T-cell (primary cell): Measurements from ENCODE around the gene KAT7. TPM values are rescaled to one million over a fixed set of nuclear protein-coding genes. Genes with fewer than 3 reads are reported as not detected.
"Not testable (repeated sequence)": the region's sequence is repeated elsewhere in the genome, so short reads cannot be mapped to it uniquely, and the experiment has no call there.

Experiments
- ATAC-seq, 4 experiments: fragments of 200-7000 bp in 3 of 4; fragments of 150-1000 bp in 1 of 4; cut with Tn5 transposase; replicated peaks in 1 of 4; 1 replicate in 3 of 4; 2 replicates in 1 of 4; pipeline ENCODE4 v1.10.0; 2021; ENCODE audit warnings: moderate library complexity in 3 of 4, mild to moderate bottlenecking in 2 of 4, moderate number of reproducible peaks in 1 of 4
- CTCF ChIA-PET, 2 donors: fragments of 300-600 bp; sonication (Branson Sonifier 250); formaldehyde crosslinking; loops; one replicate each; lab custom pipeline; 2022; ENCODE audit warnings: antibody characterized with exemption in 2 of 2; lab: Charles Lee
- POLR2A ChIA-PET, 2 donors: fragments of 300-600 bp; sonication (Branson Sonifier 250); formaldehyde crosslinking; loops; one replicate each; lab custom pipeline; 2022; ENCODE audit warnings: antibody characterized with exemption in 2 of 2; lab: Charles Lee
- DNase-seq, 35 experiments: peaks; one replicate each; pipeline versions ENCODE4 v3.0.0 to v3.0.0-alpha.2; 2013 to 2023
- H3K27ac ChIP-seq: one replicate; pipeline ENCODE4 v1.5.1; 2013; ENCODE audit warnings: low read length
- H3K27me3 ChIP-seq, 2 experiments: replicated peaks in 1 of 2; 1 replicate in 1 of 2; 2 replicates in 1 of 2; pipeline versions ENCODE4 v1.6.1 to v1.7.0; 2013; ENCODE audit warnings: low read length in 1 of 2, mixed read lengths in 1 of 2; ENCODE audit not compliant: control insufficient read depth in 2 of 2, insufficient read depth in 2 of 2; ENCODE audit errors: extremely low read depth in 1 of 2
- H3K36me3 ChIP-seq, 2 donors: 1 replicate in 1 of 2; 2 replicates in 1 of 2; pipeline versions ENCODE4 v1.6.1 to v1.7.0; 2013; ENCODE audit warnings: low read length in 1 of 2; ENCODE audit not compliant: control insufficient read depth in 2 of 2, insufficient read depth in 1 of 2; ENCODE audit errors: extremely low read depth in 1 of 2
- H3K4me1 ChIP-seq, 2 experiments: 1 replicate in 1 of 2; 2 replicates in 1 of 2; pipeline versions ENCODE4 v1.6.1 to v1.7.0; 2013; ENCODE audit warnings: low read length in 2 of 2, mixed read lengths in 1 of 2; ENCODE audit not compliant: insufficient read depth in 2 of 2, control insufficient read depth in 1 of 2; ENCODE audit errors: extremely low read depth in 1 of 2
- H3K4me3 ChIP-seq, 2 donors: 1 replicate in 1 of 2; 2 replicates in 1 of 2; pipeline versions ENCODE4 v1.5.1 to v1.7.0; 2013; ENCODE audit warnings: mild to moderate bottlenecking in 2 of 2, low read length in 1 of 2, moderate library complexity in 1 of 2; ENCODE audit not compliant: control insufficient read depth in 1 of 2; ENCODE audit errors: extremely low read depth in 1 of 2
- H3K9me3 ChIP-seq: 2 replicates; pipeline ENCODE4 v1.7.0; 2013
- H3K27ac Mint-ChIP-seq, 2 donors: one replicate each; pipeline ENCODE4 v1.8.0; 2020 to 2021; ENCODE audit warnings: mild to moderate bottlenecking in 2 of 2, mixed read lengths in 2 of 2
- H3K27me3 Mint-ChIP-seq, 2 donors: one replicate each; pipeline ENCODE4 v1.8.0; 2021 to 2022; ENCODE audit warnings: mixed read lengths in 2 of 2
- H3K36me3 Mint-ChIP-seq: one replicate; pipeline ENCODE4 v1.8.0; 2021; ENCODE audit warnings: mixed read lengths
- H3K4me1 Mint-ChIP-seq, 3 donors: one replicate each; pipeline ENCODE4 v1.8.0; 2020 to 2022; ENCODE audit warnings: mixed read lengths in 3 of 3, mild to moderate bottlenecking in 1 of 3
- H3K4me3 Mint-ChIP-seq, 3 donors: one replicate each; pipeline ENCODE4 v1.8.0; 2020 to 2022; ENCODE audit warnings: mild to moderate bottlenecking in 3 of 3, mixed read lengths in 3 of 3, moderate library complexity in 3 of 3
- H3K9me3 Mint-ChIP-seq, 3 donors: one replicate each; pipeline ENCODE4 v1.8.0; 2020 to 2022; ENCODE audit warnings: mixed read lengths in 3 of 3
- WGBS: methylation state at CpG from one replicate; pipeline ENCODE4 v1.1.5; 2013; ENCODE audit warnings: missing lambda C conversion rate; ENCODE audit not compliant: insufficient coverage; 5-methylcytosine and 5-hydroxymethylcytosine counted together
- total RNA-seq, 35 experiments: library from RNA in 6 of 35; stranded (reverse) in 6 of 35; fragments of 120-200 nt in 1 of 35; gene quantifications; one replicate each; pipeline versions ENCODE4 v1.2.1 to v1.2.4 and lab custom pipeline; 2013 to 2026

The KAT7 gene
- total RNA-seq, 5 donors from 2014 or later (not counting 1 experiment from before 2014, with no cell fraction given), result 96.8 to 197 (median 99.7) TPM

DNA sequence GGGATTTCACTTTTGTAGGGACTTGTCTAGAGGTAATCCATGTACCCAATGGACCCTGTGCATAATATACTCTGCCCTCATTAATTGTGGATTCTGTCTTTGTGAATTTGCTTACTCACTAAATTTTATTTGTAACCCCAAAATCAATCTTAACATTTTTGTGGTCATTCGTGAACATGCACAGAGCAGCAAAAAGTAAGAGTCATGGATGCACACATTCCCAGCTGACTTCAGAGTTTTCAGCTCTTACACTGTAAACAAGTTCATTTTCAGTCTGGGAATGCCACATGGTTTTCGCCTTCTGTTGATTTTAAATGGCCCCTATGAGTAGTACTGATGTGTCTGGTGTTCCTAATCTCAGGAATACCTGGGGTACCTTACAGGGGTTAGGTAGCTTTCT lies 35.1 kb downstream of the KAT7 start:
- H3K4me1 Mint-ChIP-seq, result peaks cover 31 to 40% (median 31%) of the 10 kb centered on the region in 3 donors
- ChIA-PET POLR2A (no interaction called here), CTCF (no interaction called here)
- Histone ChIP-seq H3K4me3 (no peak overlapping the region), H3K4me1 (peaks cover 32 to 35% of the 10 kb centered on the region in 2 experiments), H3K27me3 (no peaks in the 10 kb centered on the region), H3K9me3 (no peaks in the 10 kb centered on the region), H3K27ac (no peak overlapping the region), H3K36me3 (peaks cover 8 to 80% of the 10 kb centered on the region in 2 donors)
- H3K27me3 Mint-ChIP-seq, result no peaks in the 10 kb centered on the region
- ATAC-seq (no peak), DNase-seq (no peak)
- WGBS, result 100% methylated on average over 1 of the region's 2 CpGs
- H3K4me3 Mint-ChIP-seq, result no peak overlapping the region
- H3K36me3 Mint-ChIP-seq, result peaks cover 68% of the 10 kb centered on the region
- H3K27ac Mint-ChIP-seq, result no peak overlapping the region
- no peaks in the 10 kb centered on the region for H3K9me3 Mint-ChIP-seq

DNA sequence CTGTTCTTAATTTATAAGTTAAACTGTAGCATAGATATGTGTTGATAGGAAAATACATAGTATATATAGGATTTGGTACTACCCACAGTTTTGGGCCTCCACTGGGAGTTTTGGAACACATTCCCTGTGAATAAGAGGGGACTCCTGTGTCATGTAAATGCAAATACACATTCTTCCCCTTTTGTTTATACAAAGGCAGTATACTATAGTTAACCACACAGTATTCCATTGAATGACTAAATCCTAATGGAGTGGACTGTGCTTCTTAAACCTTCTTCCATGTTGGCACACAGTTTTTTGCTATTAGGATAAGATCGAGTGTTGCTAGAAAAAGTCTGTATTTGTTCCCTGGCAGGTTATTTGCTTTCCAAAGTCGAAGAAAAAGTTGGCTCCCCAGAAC lies 37.2 kb downstream of the KAT7 start:
- no peaks in the 10 kb centered on the region for H3K9me3 Mint-ChIP-seq
- H3K27me3 ChIP-seq, result no peaks in the 10 kb centered on the region
- H3K4me3 ChIP-seq, result no peak overlapping the region
- peaks cover 13 to 22% (median 18%) of the 10 kb centered on the region in 3 donors for H3K4me1 Mint-ChIP-seq
- no peak overlapping the region for H3K4me3 Mint-ChIP-seq
- peaks cover 74% of the 10 kb centered on the region for H3K36me3 Mint-ChIP-seq
- peaks cover 12 to 91% of the 10 kb centered on the region in 2 donors for H3K36me3 ChIP-seq
- H3K9me3 ChIP-seq, result no peaks in the 10 kb centered on the region
- DNase-seq (no peak), ATAC-seq (no peak)
- WGBS, result 100% methylated on average over 2 of the region's 2 CpGs
- H3K27ac Mint-ChIP-seq, result no peak overlapping the region
- H3K27ac ChIP-seq, result no peak overlapping the region
- CTCF ChIA-PET, result no interaction called here
- peaks cover 13 to 14% of the 10 kb centered on the region in 2 experiments for H3K4me1 ChIP-seq
- POLR2A ChIA-PET, result interaction anchor here in 1 of 2 donors (0.5 to 0.6 kb wide), 2 partner anchors 69 to 277 kb away, joined by 3 to 4 read pairs; no protein-coding TSS in a partner anchor
- no peaks in the 10 kb centered on the region for H3K27me3 Mint-ChIP-seq

DNA sequence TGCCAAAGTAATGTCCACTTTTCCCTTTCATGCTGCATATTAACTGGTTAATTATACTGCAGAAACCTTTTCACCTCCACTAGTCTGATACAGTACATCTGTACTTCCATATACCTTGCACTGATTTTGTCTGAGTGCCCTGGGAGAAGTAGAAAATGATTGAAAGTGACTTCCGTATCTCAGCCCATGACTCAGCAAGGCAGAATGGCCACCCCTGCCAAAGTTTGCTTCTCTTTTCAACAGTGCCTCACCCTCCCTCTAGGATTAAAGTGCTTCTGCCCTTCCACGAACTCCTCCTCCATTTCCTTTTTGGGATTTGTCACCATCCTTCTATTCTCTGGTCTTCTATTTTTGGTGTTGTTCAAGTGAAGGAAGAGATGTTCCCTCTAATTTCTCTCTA lies 39.8 kb downstream of the KAT7 start:
- H3K4me1 ChIP-seq, H3K9me3 Mint-ChIP-seq, H3K4me1 Mint-ChIP-seq, POLR2A ChIA-PET, CTCF ChIA-PET, ATAC-seq, H3K27me3 ChIP-seq, H3K9me3 ChIP-seq, DNase-seq, H3K4me3 ChIP-seq, H3K4me3 Mint-ChIP-seq, H3K27me3 Mint-ChIP-seq, H3K27ac ChIP-seq: not testable (repeated sequence)
- peaks cover 11 to 86% of the 10 kb centered on the region in 2 donors for H3K36me3 ChIP-seq
- Mint-ChIP-seq H3K27ac (peak overlapping the region in 1 of 2 donors; percentile 24), H3K36me3 (peaks cover 65% of the 10 kb centered on the region)
- no CpG with 5 or more reads among the region's 2 CpGs for WGBS

DNA sequence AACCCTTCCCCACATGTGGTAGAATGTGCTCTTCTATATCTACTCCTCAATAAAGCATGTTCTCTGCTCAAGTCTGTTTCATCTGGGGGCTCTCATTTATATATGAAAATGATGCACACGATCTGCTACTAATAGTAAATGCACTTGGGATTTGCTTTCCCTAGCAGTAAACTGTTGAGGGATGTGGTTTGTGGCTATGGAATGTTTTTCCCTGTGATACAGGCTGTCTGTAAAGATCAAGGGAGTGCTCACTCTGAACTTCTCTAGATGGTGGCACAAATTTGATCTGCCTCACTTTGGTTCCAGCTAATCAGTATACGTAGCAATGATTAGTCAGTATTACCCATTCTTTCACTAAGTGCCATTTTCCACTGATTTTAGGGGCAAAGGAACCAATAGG lies 40.5 kb downstream of the KAT7 start:
- DNase-seq (no peak), ATAC-seq (no peak)
- H3K36me3 Mint-ChIP-seq, result peaks cover 64% of the 10 kb centered on the region
- no peak overlapping the region for H3K4me3 Mint-ChIP-seq
- Histone ChIP-seq H3K9me3 (no peaks in the 10 kb centered on the region), H3K4me1 (no peaks in the 10 kb centered on the region), H3K4me3 (no peak overlapping the region), H3K27ac (no peak overlapping the region), H3K36me3 (peaks cover 8 to 86% of the 10 kb centered on the region in 2 donors), H3K27me3 (no peaks in the 10 kb centered on the region)
- POLR2A ChIA-PET, result interaction anchor here in 1 of 2 donors (0.6 kb wide), 1 partner anchor 32 kb away, joined by 3 read pairs; no protein-coding TSS in a partner anchor
- 100% methylated on average over 1 of the region's 2 CpGs for WGBS
- no peaks in the 10 kb centered on the region for H3K9me3 Mint-ChIP-seq
- peak overlapping the region in 1 of 2 donors; percentile 56 for H3K27ac Mint-ChIP-seq
- no peaks in the 10 kb centered on the region for H3K27me3 Mint-ChIP-seq
- peaks cover 0 to 6% (median 5%) of the 10 kb centered on the region in 3 donors for H3K4me1 Mint-ChIP-seq
- CTCF ChIA-PET, result no interaction called here

DNA sequence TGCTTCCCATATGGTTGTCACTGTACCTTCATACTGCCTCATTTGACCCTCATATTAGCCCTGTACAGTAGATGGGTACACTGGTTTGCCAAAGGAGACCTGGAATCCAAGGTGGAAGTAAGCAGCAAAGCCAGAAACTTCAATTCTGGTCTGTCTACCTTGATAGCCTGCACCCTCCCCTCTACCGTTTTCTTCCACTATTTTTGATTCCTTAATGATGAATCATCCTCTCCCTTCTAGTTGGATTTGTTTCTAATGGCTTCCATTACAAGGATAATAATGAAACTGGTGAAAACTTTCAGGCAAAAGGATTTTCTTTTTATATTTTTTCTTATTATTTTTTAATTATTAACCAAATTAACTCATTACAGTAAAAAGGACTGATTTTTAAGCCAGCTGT lies 42.1 kb downstream of the KAT7 start:
- no peak overlapping the region for H3K4me3 Mint-ChIP-seq
- Histone ChIP-seq H3K27ac (no peak overlapping the region), H3K4me3 (no peak overlapping the region), H3K9me3 (no peaks in the 10 kb centered on the region), H3K27me3 (no peaks in the 10 kb centered on the region), H3K4me1 (no peaks in the 10 kb centered on the region), H3K36me3 (peaks cover 8 to 80% of the 10 kb centered on the region in 2 donors)
- ATAC-seq (no peak), DNase-seq (no peak)
- H3K36me3 Mint-ChIP-seq, result peaks cover 63% of the 10 kb centered on the region
- ChIA-PET CTCF (interaction anchor here in 1 of 2 donors (0.6 kb wide), 1 partner anchor 203 kb away, joined by 6 read pairs; no protein-coding TSS in a partner anchor), POLR2A (interaction anchor here in 1 of 2 donors (0.8 kb wide), 1 partner anchor 13 kb away, joined by 7 read pairs; no protein-coding TSS in a partner anchor)
- H3K27ac Mint-ChIP-seq, result no peak overlapping the region
- no CpG with 5 or more reads among the region's 1 CpG for WGBS
- H3K9me3 Mint-ChIP-seq, result no peaks in the 10 kb centered on the region
- H3K4me1 Mint-ChIP-seq, result peaks cover 0 to 10% (median 7%) of the 10 kb centered on the region in 3 donors
- no peaks in the 10 kb centered on the region for H3K27me3 Mint-ChIP-seq

DNA sequence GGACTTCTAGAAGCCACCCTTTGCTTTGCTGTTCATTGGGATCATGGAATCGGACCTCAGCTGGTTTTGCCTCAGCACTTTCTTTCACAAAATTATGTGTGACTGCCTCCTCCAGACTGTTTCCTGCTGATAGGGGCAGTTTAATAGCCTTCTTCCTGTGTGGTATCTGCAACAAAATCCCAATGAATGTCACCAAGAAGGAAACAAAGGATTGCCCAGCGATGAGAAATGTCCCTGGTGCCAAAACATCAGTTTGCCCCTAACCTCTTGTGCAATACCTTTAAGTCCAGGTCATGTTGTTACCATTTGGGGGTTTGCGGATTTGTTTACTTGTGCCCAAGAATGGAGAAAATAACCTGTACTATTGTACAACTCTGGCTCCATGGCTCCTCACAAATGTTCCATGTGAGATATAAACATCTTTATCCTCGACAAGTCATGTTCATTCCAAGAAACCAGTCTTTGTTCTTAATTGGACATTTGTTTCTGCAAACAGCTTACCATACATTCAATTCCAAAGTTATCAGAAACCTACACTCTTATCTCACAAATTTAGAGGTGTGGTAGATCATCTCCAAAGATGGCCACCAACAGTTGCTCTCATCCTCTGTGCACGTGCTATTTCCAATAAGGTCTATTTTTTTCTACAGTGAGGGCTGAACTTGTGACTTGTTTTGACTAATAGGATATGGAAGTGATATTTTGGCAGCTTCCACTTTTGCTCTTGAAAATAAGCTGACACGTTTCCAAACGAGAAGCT lies 44.5 kb downstream of the KAT7 start:
- WGBS, result 88% methylated on average over 4 of the region's 7 CpGs
- Histone ChIP-seq H3K27ac (no peak overlapping the region), H3K4me3 (no peak overlapping the region), H3K9me3 (no peaks in the 10 kb centered on the region), H3K27me3 (no peaks in the 10 kb centered on the region), H3K36me3 (peaks cover 8 to 63% of the 10 kb centered on the region in 2 donors), H3K4me1 (no peaks in the 10 kb centered on the region)
- CTCF ChIA-PET, result interaction anchor here in 1 of 2 donors (0.8 kb wide), 1 partner anchor 17 kb away, joined by 3 read pairs; no protein-coding TSS in a partner anchor
- Mint-ChIP-seq H3K36me3 (peaks cover 52% of the 10 kb centered on the region), H3K4me1 (peaks cover 0 to 17% (median 12%) of the 10 kb centered on the region in 3 donors), H3K9me3 (no peaks in the 10 kb centered on the region), H3K27me3 (no peaks in the 10 kb centered on the region), H3K4me3 (no peak overlapping the region), H3K27ac (peak overlapping the region; percentile 7 to 43)
- DNase-seq (no peak), ATAC-seq (no peak)
- POLR2A ChIA-PET, result interaction anchor here in 1 of 2 donors (0.5 to 0.7 kb wide), 2 partner anchors 34 to 156 kb away, joined by 3 to 7 read pairs; no protein-coding TSS in a partner anchor
